ENCODE measurements around the gene MYCBPAP. TPM values are rescaled to one million over a fixed set of nuclear protein-coding genes. Genes with fewer than 3 reads are reported as not detected.

Gene MYCBPAP
- total and polyA plus RNA-seq, 2 donors (not counting 3 experiments of a cell fraction or from before 2014, with no cell fraction given): 0.40 to 0.66 TPM

DNA sequence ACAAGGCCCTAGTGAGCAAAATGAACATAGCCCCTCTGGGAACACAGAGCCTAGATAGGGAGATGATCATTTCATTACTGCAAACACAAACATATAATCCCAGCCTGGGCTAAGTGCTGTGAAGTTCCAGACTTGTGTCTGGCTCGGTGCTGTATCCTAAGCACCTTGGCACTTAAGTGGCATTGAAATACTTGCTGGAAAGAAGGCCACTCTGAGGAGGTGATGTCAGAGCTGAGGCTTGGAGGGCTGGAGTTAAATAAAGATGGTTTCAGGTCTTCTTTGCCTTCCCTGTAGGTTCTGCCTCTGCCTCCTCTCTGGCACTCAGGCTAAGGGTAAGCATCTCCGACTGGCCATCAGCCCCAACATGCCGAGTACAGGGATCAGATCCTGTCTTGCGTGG is 49.9 kb downstream of the MYCBPAP start:
- Histone ChIP-seq H3K79me2 (ENCODE audit: control insufficient read depth, insufficient read depth, low read length) (no peaks in the 10 kb centered on the region), H3K9ac (replicated peaks; ENCODE audit: extremely low read depth, insufficient read depth, low read length) (no peak overlapping the region), H3K27me3 (ENCODE audit: control insufficient read depth in 2 of 2, insufficient read depth in 2 of 2, low read length in 2 of 2) (peaks cover 31 to 39% of the 10 kb centered on the region in 2 experiments), H2AFZ (ENCODE audit: low read depth, low read length) (no peak overlapping the region), H3K4me2 (ENCODE audit: insufficient read depth, low read length) (no peak overlapping the region), H3K4me3 (replicated peaks in 1 of 3; ENCODE audit: insufficient read depth in 1 of 3, low read depth in 1 of 3, low read length in 3 of 3) (no peak overlapping the region), H3K36me3 (ENCODE audit: control insufficient read depth in 2 of 2, extremely low read depth in 1 of 2, insufficient read depth in 2 of 2, low read length in 2 of 2) (peaks cover 0 to 3% of the 10 kb centered on the region in 2 experiments), H3K4me1 (ENCODE audit: control insufficient read depth, extremely low read depth, insufficient read depth, low read length) (peaks cover 7% of the 10 kb centered on the region), H3K27ac (ENCODE audit: insufficient read depth, low read depth, low read length) (no peak overlapping the region), H3K9me1 (replicated peaks; ENCODE audit: control insufficient read depth, extremely low read depth, insufficient read depth, low read length) (no peaks in the 10 kb centered on the region), H4K20me1 (replicated peaks; ENCODE audit: control insufficient read depth, extremely low read depth, insufficient read depth, low read length) (no peaks in the 10 kb centered on the region), H3K9me3 (replicated peaks; ENCODE audit: control insufficient read depth, insufficient read depth, low read length) (no peaks in the 10 kb centered on the region)
- FAIRE-seq (peak; percentile 55), DNase-seq (ENCODE audit: low read depth, low spot score) (no peak)
- intact Hi-C loops (cut with micrococcal nuclease): no loop called here
- dilution Hi-C loops (cut with MboI; ENCODE audit: extremely low pct_ligation_motif_present, low sequenced_read_pairs): no loop called here
- no peak for TF ChIP-seq POLR2A (IDR thresholded peaks at IDR 0.05; ENCODE audit: low read depth, low read length)
- TF ChIP-seq MYC (IDR thresholded peaks at IDR 0.05; ENCODE audit: low read depth, low read length): no peak
- TF ChIP-seq FOS (IDR thresholded peaks at IDR 0.05; ENCODE audit: borderline replicate concordance, insufficient read depth, low read length): no peak
- no peak for TF ChIP-seq EZH2 (IDR thresholded peaks at IDR 0.05; ENCODE audit: borderline replicate concordance, low read depth, low read length, severe bottlenecking)
- TF ChIP-seq POLR2AphosphoS5 (IDR thresholded peaks at IDR 0.05; ENCODE audit: insufficient read depth, low read depth, low read length): no peak
- TF ChIP-seq, protein P1, sequence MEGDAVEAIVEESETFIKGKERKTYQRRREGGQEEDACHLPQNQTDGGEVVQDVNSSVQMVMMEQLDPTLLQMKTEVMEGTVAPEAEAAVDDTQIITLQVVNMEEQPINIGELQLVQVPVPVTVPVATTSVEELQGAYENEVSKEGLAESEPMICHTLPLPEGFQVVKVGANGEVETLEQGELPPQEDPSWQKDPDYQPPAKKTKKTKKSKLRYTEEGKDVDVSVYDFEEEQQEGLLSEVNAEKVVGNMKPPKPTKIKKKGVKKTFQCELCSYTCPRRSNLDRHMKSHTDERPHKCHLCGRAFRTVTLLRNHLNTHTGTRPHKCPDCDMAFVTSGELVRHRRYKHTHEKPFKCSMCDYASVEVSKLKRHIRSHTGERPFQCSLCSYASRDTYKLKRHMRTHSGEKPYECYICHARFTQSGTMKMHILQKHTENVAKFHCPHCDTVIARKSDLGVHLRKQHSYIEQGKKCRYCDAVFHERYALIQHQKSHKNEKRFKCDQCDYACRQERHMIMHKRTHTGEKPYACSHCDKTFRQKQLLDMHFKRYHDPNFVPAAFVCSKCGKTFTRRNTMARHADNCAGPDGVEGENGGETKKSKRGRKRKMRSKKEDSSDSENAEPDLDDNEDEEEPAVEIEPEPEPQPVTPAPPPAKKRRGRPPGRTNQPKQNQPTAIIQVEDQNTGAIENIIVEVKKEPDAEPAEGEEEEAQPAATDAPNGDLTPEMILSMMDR (IDR thresholded peaks at IDR 0.05; ENCODE audit: extremely low read depth in 1 of 2, insufficient read depth in 1 of 2, low read depth in 1 of 2, low read length in 2 of 2): no peak
- no peak for TF ChIP-seq JUN (IDR thresholded peaks at IDR 0.05; ENCODE audit: borderline replicate concordance, insufficient read depth, insufficient read length, low read depth)
- no peak for TF ChIP-seq GATA2 (IDR thresholded peaks at IDR 0.05; ENCODE audit: insufficient read depth, insufficient read length, low read depth, low read length)
- TF ChIP-seq, protein P2, sequence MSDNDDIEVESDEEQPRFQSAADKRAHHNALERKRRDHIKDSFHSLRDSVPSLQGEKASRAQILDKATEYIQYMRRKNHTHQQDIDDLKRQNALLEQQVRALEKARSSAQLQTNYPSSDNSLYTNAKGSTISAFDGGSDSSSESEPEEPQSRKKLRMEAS (IDR thresholded peaks at IDR 0.05; ENCODE audit: insufficient read depth, insufficient read length): no peak
- ChIA-PET POLR2A (no interaction called here), CTCF (no interaction called here)
- no TSS peak for BruUV-seq (replicated peaks)

Data from endothelial cell of umbilical vein (primary cell).